ENCODE measurements around the gene KDM8. TPM values are rescaled to one million over a fixed set of nuclear protein-coding genes. Genes with fewer than 3 reads are reported as not detected.

KDM8 gene
- total and polyA plus RNA-seq, 4 donors: 4.6 to 198 (median 97.7) TPM

DNA sequence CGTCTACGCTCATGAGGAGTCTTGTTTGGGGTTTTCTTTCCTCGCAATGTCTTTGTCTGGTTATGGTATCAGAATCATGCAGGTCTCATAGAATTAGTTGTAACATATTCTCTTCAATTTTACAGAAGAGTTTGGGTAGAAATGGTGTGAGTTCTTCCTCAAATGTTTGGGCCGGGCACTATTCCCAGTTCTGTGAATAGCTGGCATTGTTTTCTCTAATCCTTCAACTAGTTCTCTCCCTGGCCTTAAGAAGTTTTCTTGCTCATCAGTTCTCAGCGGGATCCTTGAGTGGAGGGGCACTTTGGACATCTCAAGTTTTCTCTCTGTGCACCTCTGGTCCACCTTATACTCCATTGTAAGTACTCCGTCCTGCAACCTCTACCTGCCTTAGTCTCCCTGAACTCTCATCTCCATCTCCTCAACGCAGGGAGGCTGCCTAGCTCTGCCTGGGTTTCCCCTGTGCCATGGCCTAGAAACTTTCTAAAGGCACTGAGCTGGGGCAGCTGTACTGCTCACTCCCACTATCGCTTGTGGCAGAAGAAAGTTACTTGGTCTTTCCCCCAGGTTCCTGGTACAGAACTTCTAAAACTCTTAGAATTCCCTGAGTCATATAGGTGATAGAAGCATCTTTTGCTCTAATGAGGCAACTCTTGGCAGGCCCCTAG is 48.3 kb downstream of the KDM8 start:
- H3K9me3 ChIP-seq (ENCODE audit: control insufficient read depth in 4 of 4, low read length in 3 of 4): no peaks in the 10 kb centered on the region
- H3K36me3 ChIP-seq (ENCODE audit: control insufficient read depth in 4 of 4, insufficient read depth in 3 of 4, low read depth in 1 of 4, low read length in 3 of 4): peaks cover 0 to 11% (median 9%) of the 10 kb centered on the region in 4 donors
- no peak overlapping the region for H3K27ac ChIP-seq (ENCODE audit: low read depth in 1 of 2, low read length in 2 of 2)
- no peaks in the 10 kb centered on the region for H3K27me3 ChIP-seq (ENCODE audit: control insufficient read depth in 4 of 4, insufficient read depth in 4 of 4, low read length in 3 of 4)
- no peak overlapping the region for H3K4me3 ChIP-seq (ENCODE audit: low read depth in 1 of 3, low read length in 3 of 3)
- H3K9ac ChIP-seq (ENCODE audit: low read depth in 1 of 2, low read length in 2 of 2): no peak overlapping the region
- TF ChIP-seq FOXA2 (IDR thresholded peaks at IDR 0.05): no peak
- no peak for TF ChIP-seq ZBTB33 (IDR thresholded peaks at IDR 0.05)
- TF ChIP-seq EGR1 (IDR thresholded peaks at IDR 0.05; ENCODE audit: low read depth in 2 of 2): no peak
- no peak for TF ChIP-seq CTCF (IDR thresholded peaks at IDR 0.05; ENCODE audit: low read depth, low read length, missing input control)
- no peak for TF ChIP-seq NR2F2 (IDR thresholded peaks at IDR 0.05)
- TF ChIP-seq GABPA (IDR thresholded peaks at IDR 0.05 in 1 of 2, conservative IDR thresholded peaks at IDR 0.05 in 1 of 2): no peak
- no peak for TF ChIP-seq RXRA (IDR thresholded peaks at IDR 0.05)
- no peak for TF ChIP-seq HNF4G (IDR thresholded peaks at IDR 0.05)
- no peak for TF ChIP-seq JUND (IDR thresholded peaks at IDR 0.05)
- no peak for DNase-seq (ENCODE audit: low spot score)
- no peaks in the 10 kb centered on the region for H3K4me1 ChIP-seq (ENCODE audit: control insufficient read depth in 4 of 4, insufficient read depth in 4 of 4, low read length in 3 of 4)
- WGBS: 97% methylated on average over 8 of the region's 8 CpGs

DNA sequence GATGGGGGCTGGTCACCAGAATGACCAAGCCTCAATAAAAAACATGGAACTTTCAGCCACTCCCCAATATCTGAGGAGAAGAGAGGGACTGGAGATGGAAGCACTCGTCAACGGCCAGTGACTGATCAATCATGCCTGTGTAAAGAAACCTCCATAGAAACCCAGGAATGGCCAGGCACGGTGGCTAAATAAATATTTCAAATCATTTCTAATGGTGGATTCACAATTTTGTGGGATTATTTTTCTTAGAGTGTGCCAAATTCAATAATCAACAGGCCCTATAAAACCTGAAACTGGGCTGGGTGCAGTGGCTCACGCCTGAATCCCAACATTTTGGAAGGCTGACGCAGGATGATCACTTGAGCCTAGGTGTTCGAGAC is 48.9 kb downstream of the KDM8 start:
- H3K9ac ChIP-seq (ENCODE audit: low read depth in 1 of 2, low read length in 2 of 2): no peak overlapping the region
- no peak overlapping the region for H3K4me3 ChIP-seq (ENCODE audit: low read depth in 1 of 3, low read length in 3 of 3)
- TF ChIP-seq, protein P1, sequence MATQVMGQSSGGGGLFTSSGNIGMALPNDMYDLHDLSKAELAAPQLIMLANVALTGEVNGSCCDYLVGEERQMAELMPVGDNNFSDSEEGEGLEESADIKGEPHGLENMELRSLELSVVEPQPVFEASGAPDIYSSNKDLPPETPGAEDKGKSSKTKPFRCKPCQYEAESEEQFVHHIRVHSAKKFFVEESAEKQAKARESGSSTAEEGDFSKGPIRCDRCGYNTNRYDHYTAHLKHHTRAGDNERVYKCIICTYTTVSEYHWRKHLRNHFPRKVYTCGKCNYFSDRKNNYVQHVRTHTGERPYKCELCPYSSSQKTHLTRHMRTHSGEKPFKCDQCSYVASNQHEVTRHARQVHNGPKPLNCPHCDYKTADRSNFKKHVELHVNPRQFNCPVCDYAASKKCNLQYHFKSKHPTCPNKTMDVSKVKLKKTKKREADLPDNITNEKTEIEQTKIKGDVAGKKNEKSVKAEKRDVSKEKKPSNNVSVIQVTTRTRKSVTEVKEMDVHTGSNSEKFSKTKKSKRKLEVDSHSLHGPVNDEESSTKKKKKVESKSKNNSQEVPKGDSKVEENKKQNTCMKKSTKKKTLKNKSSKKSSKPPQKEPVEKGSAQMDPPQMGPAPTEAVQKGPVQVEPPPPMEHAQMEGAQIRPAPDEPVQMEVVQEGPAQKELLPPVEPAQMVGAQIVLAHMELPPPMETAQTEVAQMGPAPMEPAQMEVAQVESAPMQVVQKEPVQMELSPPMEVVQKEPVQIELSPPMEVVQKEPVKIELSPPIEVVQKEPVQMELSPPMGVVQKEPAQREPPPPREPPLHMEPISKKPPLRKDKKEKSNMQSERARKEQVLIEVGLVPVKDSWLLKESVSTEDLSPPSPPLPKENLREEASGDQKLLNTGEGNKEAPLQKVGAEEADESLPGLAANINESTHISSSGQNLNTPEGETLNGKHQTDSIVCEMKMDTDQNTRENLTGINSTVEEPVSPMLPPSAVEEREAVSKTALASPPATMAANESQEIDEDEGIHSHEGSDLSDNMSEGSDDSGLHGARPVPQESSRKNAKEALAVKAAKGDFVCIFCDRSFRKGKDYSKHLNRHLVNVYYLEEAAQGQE (IDR thresholded peaks at IDR 0.05): no peak
- TF ChIP-seq NR2F2 (IDR thresholded peaks at IDR 0.05): no peak
- TF ChIP-seq HNF4G (IDR thresholded peaks at IDR 0.05): no peak
- TF ChIP-seq CTCF (IDR thresholded peaks at IDR 0.05; ENCODE audit: low read depth, low read length, missing input control): no peak
- TF ChIP-seq JUND (IDR thresholded peaks at IDR 0.05): no peak
- no peak for TF ChIP-seq SP1 (IDR thresholded peaks at IDR 0.05)
- TF ChIP-seq FOXA2 (IDR thresholded peaks at IDR 0.05): no peak
- no peak for TF ChIP-seq GABPA (IDR thresholded peaks at IDR 0.05 in 1 of 2, conservative IDR thresholded peaks at IDR 0.05 in 1 of 2)
- TF ChIP-seq ATF3 (IDR thresholded peaks at IDR 0.05): no peak
- TF ChIP-seq ZBTB33 (IDR thresholded peaks at IDR 0.05): no peak
- H3K4me1 ChIP-seq (ENCODE audit: control insufficient read depth in 4 of 4, insufficient read depth in 4 of 4, low read length in 3 of 4): no peaks in the 10 kb centered on the region
- no peaks in the 10 kb centered on the region for H3K9me3 ChIP-seq (ENCODE audit: control insufficient read depth in 4 of 4, low read length in 3 of 4)
- no peak for DNase-seq (ENCODE audit: low spot score)
- 94% methylated on average over 6 of the region's 6 CpGs for WGBS
- H3K27me3 ChIP-seq (ENCODE audit: control insufficient read depth in 4 of 4, insufficient read depth in 4 of 4, low read length in 3 of 4): no peaks in the 10 kb centered on the region
- H3K27ac ChIP-seq (ENCODE audit: low read depth in 1 of 2, low read length in 2 of 2): no peak overlapping the region
- H3K36me3 ChIP-seq (ENCODE audit: control insufficient read depth in 4 of 4, insufficient read depth in 3 of 4, low read depth in 1 of 4, low read length in 3 of 4): peaks cover 0 to 14% (median 10%) of the 10 kb centered on the region in 4 donors
